ENCODE results near the gene DYRK4. TPM values are rescaled to one million over a fixed set of nuclear protein-coding genes. Genes with fewer than 3 reads are reported as not detected.

DYRK4 gene
- total and polyA plus RNA-seq, 4 donors, result 29.6 to 74.8 (median 39.6) TPM

- ATAC-seq (ENCODE audit: low FRiP score), result no peak
These were observed 17.5 kb downstream of the DYRK4 start for GRCh38 chr12:4579305-4580102.

GRCh38 chr12:4580281-4580688, 18.3 kb downstream of the DYRK4 start:
- intact Hi-C loops (cut with DNase I), result loop anchor here in 1 of 2 donors (5.0 kb wide), 1 partner anchor 177 kb away; no protein-coding TSS in a partner anchor
- DNase-seq (no peak), ATAC-seq (ENCODE audit: low FRiP score) (no peak)
- peaks cover 0 to 2% of the 10 kb centered on the region in 2 donors for H3K27me3 ChIP-seq (ENCODE audit: control insufficient read depth in 1 of 2, insufficient read depth in 2 of 2, low read length in 1 of 2)
- no peaks in the 10 kb centered on the region for H3K36me3 ChIP-seq (ENCODE audit: control insufficient read depth in 1 of 2, insufficient read depth in 2 of 2, low read length in 1 of 2)
- no peak overlapping the region for H3K27ac ChIP-seq (ENCODE audit: low read depth in 1 of 2, low read length in 2 of 2)
- H3K4me3 ChIP-seq (ENCODE audit: low read length in 2 of 2), result no peak overlapping the region
- no peaks in the 10 kb centered on the region for H3K4me1 ChIP-seq (ENCODE audit: control insufficient read depth in 1 of 2, insufficient read depth in 2 of 2, low read length in 2 of 2)
- WGBS, 2 donors, result 37 to 42% methylated on average over 3 of the region's 3 CpGs
- peaks cover 2% of the 10 kb centered on the region for H3K9me3 ChIP-seq (ENCODE audit: control insufficient read depth, low read length)

More at GRCh38 chr12:4579305-4580102, 17.5 kb downstream of the DYRK4 start:
- Histone ChIP-seq H3K36me3 (ENCODE audit: control insufficient read depth in 1 of 2, insufficient read depth in 2 of 2, low read length in 1 of 2) (no peaks in the 10 kb centered on the region), H3K27me3 (ENCODE audit: control insufficient read depth in 1 of 2, insufficient read depth in 2 of 2, low read length in 1 of 2) (peaks cover 0 to 2% of the 10 kb centered on the region in 2 donors), H3K9me3 (ENCODE audit: control insufficient read depth, low read length) (no peaks in the 10 kb centered on the region), H3K4me3 (ENCODE audit: low read length in 2 of 2) (no peak overlapping the region), H3K27ac (ENCODE audit: low read depth in 1 of 2, low read length in 2 of 2) (no peak overlapping the region), H3K4me1 (ENCODE audit: control insufficient read depth in 1 of 2, insufficient read depth in 2 of 2, low read length in 2 of 2) (no peaks in the 10 kb centered on the region)
- WGBS, 2 donors, result 25 to 26% methylated on average over 8 of the region's 8 CpGs
- intact Hi-C loops (cut with DNase I), result loop anchor here in 1 of 2 donors (5.0 kb wide), 1 partner anchor 178 kb away; no protein-coding TSS in a partner anchor
- no peak for DNase-seq

- H3K9me3 ChIP-seq (ENCODE audit: control insufficient read depth, low read length), result peaks cover 2% of the 10 kb centered on the region
- no peaks in the 10 kb centered on the region for H3K27me3 ChIP-seq (ENCODE audit: control insufficient read depth in 1 of 2, insufficient read depth in 2 of 2, low read length in 1 of 2)
- no peak overlapping the region for H3K27ac ChIP-seq (ENCODE audit: low read depth in 1 of 2, low read length in 2 of 2)
- no peaks in the 10 kb centered on the region for H3K4me1 ChIP-seq (ENCODE audit: control insufficient read depth in 1 of 2, insufficient read depth in 2 of 2, low read length in 2 of 2)
- H3K36me3 ChIP-seq (ENCODE audit: control insufficient read depth in 1 of 2, insufficient read depth in 2 of 2, low read length in 1 of 2), result no peaks in the 10 kb centered on the region
- intact Hi-C loops (cut with DNase I), result loop anchor here in 1 of 2 donors (5.0 kb wide), 1 partner anchor 173 kb away; no protein-coding TSS in a partner anchor
- DNase-seq (no peak), ATAC-seq (ENCODE audit: low FRiP score) (no peak)
- WGBS, 2 donors, result 83% methylated on average over 4 to 6 of the region's 6 CpGs
- H3K4me3 ChIP-seq (ENCODE audit: low read length in 2 of 2), result no peak overlapping the region
These were observed 22.3 kb downstream of the DYRK4 start for GRCh38 chr12:4584281-4584680.

GRCh38 chr12:4584896-4585295, 22.9 kb downstream of the DYRK4 start:
- ATAC-seq (ENCODE audit: low FRiP score) (no peak), DNase-seq (no peak)
- Histone ChIP-seq H3K27ac (ENCODE audit: low read depth in 1 of 2, low read length in 2 of 2) (no peak overlapping the region), H3K4me3 (ENCODE audit: low read length in 2 of 2) (no peak overlapping the region), H3K27me3 (ENCODE audit: control insufficient read depth in 1 of 2, insufficient read depth in 2 of 2, low read length in 1 of 2) (no peaks in the 10 kb centered on the region), H3K36me3 (ENCODE audit: control insufficient read depth in 1 of 2, insufficient read depth in 2 of 2, low read length in 1 of 2) (no peaks in the 10 kb centered on the region), H3K4me1 (ENCODE audit: control insufficient read depth in 1 of 2, insufficient read depth in 2 of 2, low read length in 2 of 2) (no peaks in the 10 kb centered on the region), H3K9me3 (ENCODE audit: control insufficient read depth, low read length) (peaks cover 2% of the 10 kb centered on the region)
- intact Hi-C loops (cut with DNase I), result loop anchor here in 1 of 2 donors (5.0 kb wide), 1 partner anchor 172 kb away; no protein-coding TSS in a partner anchor
- 72 to 73% methylated on average over 7 of the region's 7 CpGs for WGBS, 2 donors

- intact Hi-C loops (cut with DNase I), result no loop called here
- H3K27ac ChIP-seq (ENCODE audit: low read depth in 1 of 2, low read length in 2 of 2), result no peak overlapping the region
- no peaks in the 10 kb centered on the region for H3K4me1 ChIP-seq (ENCODE audit: control insufficient read depth in 1 of 2, insufficient read depth in 2 of 2, low read length in 2 of 2)
- WGBS, 2 donors, result 41 to 44% methylated on average over 5 of the region's 5 CpGs
- no peaks in the 10 kb centered on the region for H3K27me3 ChIP-seq (ENCODE audit: control insufficient read depth in 1 of 2, insufficient read depth in 2 of 2, low read length in 1 of 2)
- no peak overlapping the region for H3K4me3 ChIP-seq (ENCODE audit: low read length in 2 of 2)
- no peaks in the 10 kb centered on the region for H3K36me3 ChIP-seq (ENCODE audit: control insufficient read depth in 1 of 2, insufficient read depth in 2 of 2, low read length in 1 of 2)
- DNase-seq (no peak), ATAC-seq (ENCODE audit: low FRiP score) (no peak)
- peaks cover 2% of the 10 kb centered on the region for H3K9me3 ChIP-seq (ENCODE audit: control insufficient read depth, low read length)
These were observed 24.5 kb downstream of the DYRK4 start for GRCh38 chr12:4586500-4586899.

- H3K27ac ChIP-seq (ENCODE audit: low read depth in 1 of 2, low read length in 2 of 2), result no peak overlapping the region
- 40 to 44% methylated on average over 9 of the region's 9 CpGs for WGBS, 2 donors
- H3K4me1 ChIP-seq (ENCODE audit: control insufficient read depth in 1 of 2, insufficient read depth in 2 of 2, low read length in 2 of 2), result no peaks in the 10 kb centered on the region
- no peaks in the 10 kb centered on the region for H3K36me3 ChIP-seq (ENCODE audit: control insufficient read depth in 1 of 2, insufficient read depth in 2 of 2, low read length in 1 of 2)
- no peaks in the 10 kb centered on the region for H3K27me3 ChIP-seq (ENCODE audit: control insufficient read depth in 1 of 2, insufficient read depth in 2 of 2, low read length in 1 of 2)
- H3K9me3 ChIP-seq (ENCODE audit: control insufficient read depth, low read length), result peaks cover 2% of the 10 kb centered on the region
- intact Hi-C loops (cut with DNase I), result no loop called here
- ATAC-seq (ENCODE audit: low FRiP score) (no peak), DNase-seq (no peak)
- H3K4me3 ChIP-seq (ENCODE audit: low read length in 2 of 2), result no peak overlapping the region
These were observed 25.1 kb downstream of the DYRK4 start for GRCh38 chr12:4587108-4587507.

GRCh38 chr12:4588916-4589315, 26.9 kb downstream of the DYRK4 start:
- no peak overlapping the region for H3K27ac ChIP-seq (ENCODE audit: low read depth in 1 of 2, low read length in 2 of 2)
- no peaks in the 10 kb centered on the region for H3K27me3 ChIP-seq (ENCODE audit: control insufficient read depth in 1 of 2, insufficient read depth in 2 of 2, low read length in 1 of 2)
- H3K4me3 ChIP-seq (ENCODE audit: low read length in 2 of 2), result no peak overlapping the region
- peaks cover 2% of the 10 kb centered on the region for H3K9me3 ChIP-seq (ENCODE audit: control insufficient read depth, low read length)
- no peaks in the 10 kb centered on the region for H3K36me3 ChIP-seq (ENCODE audit: control insufficient read depth in 1 of 2, insufficient read depth in 2 of 2, low read length in 1 of 2)
- 94 to 96% methylated on average over 3 of the region's 3 CpGs for WGBS, 2 donors
- no peaks in the 10 kb centered on the region for H3K4me1 ChIP-seq (ENCODE audit: control insufficient read depth in 1 of 2, insufficient read depth in 2 of 2, low read length in 2 of 2)
- intact Hi-C loops (cut with DNase I), result no loop called here
- DNase-seq (no peak), ATAC-seq (ENCODE audit: low FRiP score) (no peak)

- Histone ChIP-seq H3K9me3 (ENCODE audit: control insufficient read depth, low read length) (peaks cover 1% of the 10 kb centered on the region), H3K27me3 (ENCODE audit: control insufficient read depth in 1 of 2, insufficient read depth in 2 of 2, low read length in 1 of 2) (no peaks in the 10 kb centered on the region), H3K36me3 (ENCODE audit: control insufficient read depth in 1 of 2, insufficient read depth in 2 of 2, low read length in 1 of 2) (no peaks in the 10 kb centered on the region), H3K4me1 (ENCODE audit: control insufficient read depth in 1 of 2, insufficient read depth in 2 of 2, low read length in 2 of 2) (no peaks in the 10 kb centered on the region), H3K27ac (ENCODE audit: low read depth in 1 of 2, low read length in 2 of 2) (no peak overlapping the region), H3K4me3 (ENCODE audit: low read length in 2 of 2) (no peak overlapping the region)
- intact Hi-C loops (cut with DNase I), result no loop called here
- WGBS, 2 donors, result 46 to 68% methylated on average over 2 of the region's 2 CpGs
- ATAC-seq (ENCODE audit: low FRiP score), result no peak
- DNase-seq, result no peak
These were observed 27.9 kb downstream of the DYRK4 start for GRCh38 chr12:4589941-4590340.

GRCh38 chr12:4591180-4591687, 29.2 kb downstream of the DYRK4 start:
- intact Hi-C loops (cut with DNase I), result no loop called here
- ATAC-seq (ENCODE audit: low FRiP score) (no peak), DNase-seq (no peak)
- Histone ChIP-seq H3K27me3 (ENCODE audit: control insufficient read depth in 1 of 2, insufficient read depth in 2 of 2, low read length in 1 of 2) (no peaks in the 10 kb centered on the region), H3K9me3 (ENCODE audit: control insufficient read depth, low read length) (no peaks in the 10 kb centered on the region), H3K4me3 (ENCODE audit: low read length in 2 of 2) (no peak overlapping the region), H3K36me3 (ENCODE audit: control insufficient read depth in 1 of 2, insufficient read depth in 2 of 2, low read length in 1 of 2) (no peaks in the 10 kb centered on the region), H3K4me1 (ENCODE audit: control insufficient read depth in 1 of 2, insufficient read depth in 2 of 2, low read length in 2 of 2) (no peaks in the 10 kb centered on the region), H3K27ac (ENCODE audit: low read depth in 1 of 2, low read length in 2 of 2) (no peak overlapping the region)
- WGBS, 2 donors, result 71 to 72% methylated on average over 7 of the region's 7 CpGs
